GM10266 (cell line): ENCODE measurements around the gene MARK2.

Experiments
- DNase-seq: peaks from one replicate; pipeline ENCODE4 v3.0.0; 2012; ENCODE audit errors: extremely low spot score
- TF ChIP-seq, protein P1 (sequence below): IDR thresholded peaks from 2 replicates; pipeline ENCODE4 v1.5.1; 2012; ENCODE audit warnings: mild to moderate bottlenecking, low read depth; ENCODE audit not compliant: control insufficient read depth, insufficient read depth; ENCODE audit errors: missing control alignments

The MARK2 gene

DNA sequence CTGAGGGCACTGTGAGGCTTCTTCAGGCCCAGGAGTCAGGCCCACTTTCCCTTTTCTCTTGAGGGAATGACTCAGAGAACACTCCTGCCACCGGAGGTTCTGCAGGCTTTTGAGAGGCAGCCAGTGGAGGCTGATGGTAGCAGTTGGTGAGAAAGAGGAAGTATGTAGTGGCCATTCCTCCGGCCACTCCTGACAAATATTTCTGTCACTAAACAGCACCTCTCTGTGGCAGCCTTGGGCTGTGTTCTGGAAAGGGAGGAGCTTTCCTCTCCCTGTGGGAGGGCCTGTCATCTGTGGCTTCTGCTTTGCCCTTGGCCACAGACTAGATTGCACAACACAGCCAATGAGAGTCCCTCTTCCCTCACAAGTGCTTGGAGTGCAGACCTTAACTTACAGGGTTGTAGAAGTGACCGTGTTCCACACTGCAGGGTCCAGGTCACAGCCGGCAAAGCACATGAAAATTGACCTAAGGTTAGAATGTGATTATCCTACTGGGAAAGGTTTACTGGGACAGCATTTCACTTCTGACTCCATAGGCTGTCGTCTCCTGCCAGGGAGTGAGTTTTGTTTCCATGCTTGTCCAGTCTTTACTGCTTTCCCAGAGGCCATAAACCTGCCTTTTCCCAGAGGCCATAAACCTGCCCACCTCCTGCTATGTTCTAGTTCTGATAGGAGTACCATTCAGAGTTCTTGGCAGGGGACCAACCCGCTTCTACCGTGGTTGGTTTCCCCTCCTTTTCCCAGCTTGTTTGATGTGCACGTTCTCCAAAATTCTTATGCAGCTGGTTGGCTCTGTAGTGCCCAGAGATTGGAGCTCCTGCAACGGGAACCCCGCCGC, 33.3 kb downstream of the MARK2 start:
- TF ChIP-seq, protein P1, sequence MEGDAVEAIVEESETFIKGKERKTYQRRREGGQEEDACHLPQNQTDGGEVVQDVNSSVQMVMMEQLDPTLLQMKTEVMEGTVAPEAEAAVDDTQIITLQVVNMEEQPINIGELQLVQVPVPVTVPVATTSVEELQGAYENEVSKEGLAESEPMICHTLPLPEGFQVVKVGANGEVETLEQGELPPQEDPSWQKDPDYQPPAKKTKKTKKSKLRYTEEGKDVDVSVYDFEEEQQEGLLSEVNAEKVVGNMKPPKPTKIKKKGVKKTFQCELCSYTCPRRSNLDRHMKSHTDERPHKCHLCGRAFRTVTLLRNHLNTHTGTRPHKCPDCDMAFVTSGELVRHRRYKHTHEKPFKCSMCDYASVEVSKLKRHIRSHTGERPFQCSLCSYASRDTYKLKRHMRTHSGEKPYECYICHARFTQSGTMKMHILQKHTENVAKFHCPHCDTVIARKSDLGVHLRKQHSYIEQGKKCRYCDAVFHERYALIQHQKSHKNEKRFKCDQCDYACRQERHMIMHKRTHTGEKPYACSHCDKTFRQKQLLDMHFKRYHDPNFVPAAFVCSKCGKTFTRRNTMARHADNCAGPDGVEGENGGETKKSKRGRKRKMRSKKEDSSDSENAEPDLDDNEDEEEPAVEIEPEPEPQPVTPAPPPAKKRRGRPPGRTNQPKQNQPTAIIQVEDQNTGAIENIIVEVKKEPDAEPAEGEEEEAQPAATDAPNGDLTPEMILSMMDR: peak; percentile 76
- peak; percentile 77 for DNase-seq

DNA sequence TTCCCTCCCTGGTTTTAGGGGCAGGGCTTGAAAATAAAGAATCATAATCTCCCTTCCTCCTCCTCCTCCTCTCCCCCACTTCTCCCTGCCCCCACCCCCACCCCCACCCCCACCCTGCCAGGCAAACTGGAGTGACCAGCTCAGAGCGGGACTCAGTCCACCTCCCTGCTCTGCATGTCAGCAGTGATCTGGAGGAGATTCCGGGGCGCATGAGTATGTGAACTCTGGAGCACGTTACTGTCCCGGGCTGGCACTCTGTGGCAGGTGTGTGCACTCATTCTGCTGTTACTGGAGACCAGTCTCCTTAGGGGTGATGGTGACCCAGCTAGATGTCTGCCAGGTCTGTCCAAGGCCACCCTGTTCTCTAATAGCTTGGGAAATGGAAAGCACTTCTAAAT, 33.9 kb downstream of the MARK2 start:
- no peak for DNase-seq
- TF ChIP-seq, protein P1: no peak

DNA sequence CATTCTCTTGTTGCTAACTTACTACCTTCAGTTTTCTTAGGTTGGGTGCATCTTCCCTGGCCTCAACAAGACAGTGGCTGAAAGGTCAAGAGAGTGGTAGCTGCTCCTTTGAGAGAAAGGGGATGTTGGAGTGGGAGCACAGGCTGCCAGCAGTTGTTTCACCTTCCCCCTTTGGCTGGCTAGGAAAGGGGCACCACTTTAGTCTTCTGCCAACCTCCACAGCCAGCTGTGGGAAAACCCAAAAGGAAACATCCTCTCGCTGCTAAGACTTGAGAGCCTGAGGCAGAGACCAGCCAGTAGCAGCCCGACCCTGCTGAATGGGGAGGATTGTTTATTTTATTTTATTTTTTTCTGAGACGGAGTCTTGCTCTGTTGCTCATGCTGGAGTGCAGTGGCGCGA, 34.4 kb downstream of the MARK2 start:
- no peak for DNase-seq
- TF ChIP-seq, protein P1: no peak

GRCh38 chr11:63874511-63874910, 35.6 kb downstream of the MARK2 start:
- TF ChIP-seq, protein P1: no peak
- DNase-seq: no peak

GRCh38 chr11:63875506-63876065, 36.7 kb downstream of the MARK2 start:
- TF ChIP-seq, protein P1: no peak
- no peak for DNase-seq

- TF ChIP-seq, protein P1: no peak
- no peak for DNase-seq
Measured at GRCh38 chr11:63876616-63877015, 37.7 kb downstream of the MARK2 start.

DNA sequence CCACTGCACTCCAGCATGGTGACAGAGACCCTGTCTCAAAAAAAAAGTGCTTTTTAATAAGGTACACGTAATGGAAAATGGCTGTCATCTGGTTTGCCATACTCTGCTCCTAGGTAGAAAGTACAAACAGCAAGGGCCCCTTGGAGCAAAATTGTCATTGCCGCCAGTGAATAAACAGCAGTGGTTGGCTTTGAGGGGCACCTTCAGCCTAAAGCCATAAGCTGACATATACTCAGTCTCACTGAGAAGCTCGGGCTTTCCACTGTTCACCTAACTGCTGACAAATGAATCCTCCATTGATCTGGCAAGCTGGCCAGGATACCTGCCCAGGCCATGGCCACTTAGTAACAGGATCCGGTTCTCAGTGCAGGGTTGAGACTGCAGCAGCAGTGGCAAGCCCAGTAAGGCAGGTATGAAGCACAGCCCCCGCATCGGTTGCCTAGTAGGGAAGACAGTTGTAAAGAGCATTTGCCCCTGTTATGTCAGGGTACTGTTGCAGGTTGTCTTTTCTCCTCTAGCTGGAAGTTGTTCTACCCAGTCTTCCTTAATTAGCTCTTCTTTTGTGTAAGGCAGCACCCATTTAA, 38.8 kb downstream of the MARK2 start:
- no peak for DNase-seq
- TF ChIP-seq, protein P1: no peak
